Mammary epithelial cell (primary cell): ENCODE measurements around the gene FKBP4.

Source experiments
- CTCF ChIP-seq, 2 donors: IDR thresholded peaks in 1 of 2; conservative IDR thresholded peaks in 1 of 2; 2 replicates each; pipeline ENCODE4 v1.5.1; 2011 to 2012; ENCODE audit warnings: inconsistent platforms in 2 of 2, low read length in 2 of 2, mild to moderate bottlenecking in 2 of 2, control low read depth in 1 of 2, low read depth in 1 of 2; ENCODE audit not compliant: insufficient read depth in 1 of 2; ENCODE audit errors: extremely low read depth in 1 of 2
- EZH2 ChIP-seq: IDR thresholded peaks from 2 replicates; pipeline ENCODE4 v1.6.1; 2012; ENCODE audit warnings: low read length, inconsistent platforms, borderline replicate concordance

DNA sequence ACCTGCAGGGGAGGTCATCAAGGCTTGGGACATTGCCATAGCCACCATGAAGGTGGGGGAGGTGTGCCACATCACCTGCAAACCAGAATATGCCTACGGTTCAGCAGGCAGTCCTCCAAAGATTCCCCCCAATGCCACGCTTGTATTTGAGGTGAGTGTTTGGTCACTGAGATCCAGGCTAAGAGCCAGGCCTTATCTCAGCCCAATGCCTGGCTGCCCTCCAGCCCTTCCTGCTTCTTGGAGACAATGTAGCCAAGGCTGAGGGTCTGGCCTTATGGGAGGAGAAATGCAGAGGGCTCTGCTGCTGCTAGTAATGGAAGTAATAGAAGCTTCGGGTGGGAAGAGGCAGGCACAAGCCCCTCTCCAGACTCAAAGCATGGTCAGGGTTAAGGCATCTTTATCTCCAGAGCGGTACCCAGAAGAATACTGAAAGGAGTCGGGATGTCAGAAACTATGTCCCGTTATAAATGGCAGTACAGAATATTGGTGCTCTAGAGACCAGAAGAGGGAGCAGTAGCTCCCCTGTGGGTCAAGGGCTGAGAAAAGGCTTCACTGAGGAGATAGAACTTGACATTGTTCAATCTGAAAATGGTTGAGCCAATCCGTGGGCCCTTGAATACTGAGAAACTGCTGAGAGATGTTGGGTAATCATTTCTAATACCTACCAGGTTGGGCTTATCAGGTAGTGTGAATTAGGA lies 3.1 kb downstream of the FKBP4 start:
- TF ChIP-seq CTCF (conservative IDR thresholded peaks at IDR 0.05 in 1 of 2, IDR thresholded peaks at IDR 0.05 in 1 of 2; ENCODE audit: extremely low read depth in 1 of 2, insufficient read depth in 1 of 2, low read depth in 1 of 2, low read length in 2 of 2): no peak
- TF ChIP-seq EZH2: no peak
